Activated CD8-positive, alpha-beta memory T cell treated with anti-CD3 and anti-CD28 coated beads, Interleukin-2, amount 50 U/mL, for 48 hours (primary cell): Measurements from ENCODE around the gene DIPK1C.

ENCODE experiments used
- DNase-seq: peaks from one replicate; pipeline ENCODE4 v3.0.0-alpha.2; 2020

DIPK1C gene

DNA sequence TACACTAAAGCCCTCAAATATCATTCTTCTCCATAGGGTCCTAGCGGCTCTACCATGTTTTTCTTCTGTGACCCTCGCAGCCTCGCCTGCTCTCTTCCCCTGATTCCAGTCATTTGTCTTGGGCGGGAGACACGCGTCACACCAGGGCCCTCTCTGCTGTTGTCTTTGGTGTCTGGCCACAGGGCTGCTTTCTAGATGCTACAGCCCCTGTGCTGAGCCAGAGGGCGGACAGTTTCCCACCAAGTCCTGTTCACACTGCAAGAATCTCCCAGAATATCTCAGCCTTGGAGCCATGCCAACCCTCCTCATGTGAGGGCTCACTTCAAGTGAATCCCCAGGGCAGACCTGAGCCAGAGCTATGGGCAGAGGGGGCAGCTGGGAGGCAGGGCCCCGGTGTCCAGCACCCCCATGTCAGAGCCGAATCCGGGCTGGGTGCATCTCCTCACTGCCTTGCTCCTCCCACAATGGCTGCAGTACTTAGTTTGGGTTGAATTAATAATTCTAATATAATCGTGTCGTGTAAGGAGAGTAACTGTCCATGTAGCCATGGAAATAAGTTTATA lies 42.1 kb downstream of the DIPK1C start:
- no peak for DNase-seq

DNA sequence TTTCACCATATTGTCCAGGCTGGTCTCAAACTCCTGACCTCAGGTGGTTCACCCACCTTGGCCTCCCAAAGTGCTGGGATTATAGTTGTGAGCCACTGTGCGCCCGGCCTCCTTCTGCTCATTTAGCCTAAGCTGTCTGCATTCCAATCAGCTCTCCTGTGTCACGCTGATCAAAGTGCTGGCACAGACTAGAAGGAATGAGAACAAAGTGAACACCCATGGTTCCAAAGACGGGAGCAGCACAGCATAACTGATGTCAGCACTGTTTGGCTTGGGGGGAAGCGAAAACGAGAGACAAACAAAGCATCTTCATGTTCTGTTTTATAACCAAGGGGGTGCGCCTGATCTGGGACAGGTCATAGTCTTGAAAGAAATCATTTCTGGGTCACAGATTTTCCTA lies 43.3 kb downstream of the DIPK1C start:
- DNase-seq = no peak

DNA sequence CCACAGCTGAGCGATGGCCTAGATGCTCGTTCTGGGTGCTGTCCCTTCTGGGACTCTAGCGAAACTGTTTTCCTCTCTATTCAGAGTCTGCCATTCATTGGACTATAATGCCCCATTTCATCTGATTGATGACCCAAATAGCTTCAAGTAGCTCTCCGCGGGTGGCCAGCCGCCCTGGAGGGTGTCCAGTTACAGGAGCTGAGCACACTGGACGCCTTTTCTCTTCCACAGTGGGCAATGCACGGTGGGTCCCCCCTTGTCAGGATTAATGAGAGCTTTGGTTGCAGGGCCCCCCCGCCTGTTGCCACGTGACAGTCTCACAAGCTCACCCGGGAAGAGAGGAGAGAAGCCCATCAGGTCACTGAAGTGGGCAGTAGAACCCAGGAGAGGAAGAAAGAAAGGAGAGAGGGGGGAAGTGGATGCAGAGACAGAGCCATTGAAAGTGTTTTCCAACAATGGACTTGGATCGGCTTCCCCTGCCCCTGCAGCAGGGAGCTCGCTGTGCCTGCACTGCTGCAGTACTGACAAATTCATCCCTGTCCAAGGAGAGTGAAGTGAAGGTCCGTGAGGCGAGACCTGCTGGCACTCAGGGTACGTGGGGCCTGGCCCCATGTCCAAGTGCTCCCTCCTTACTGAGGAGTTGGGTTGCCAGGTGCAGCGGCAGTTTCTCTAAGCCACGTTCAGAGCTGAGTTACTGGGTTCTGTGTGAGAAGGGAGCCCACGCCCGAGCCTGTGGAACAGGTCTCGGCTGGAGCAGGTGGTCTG lies 44.8 kb downstream of the DIPK1C start:
- no peak for DNase-seq

DNA sequence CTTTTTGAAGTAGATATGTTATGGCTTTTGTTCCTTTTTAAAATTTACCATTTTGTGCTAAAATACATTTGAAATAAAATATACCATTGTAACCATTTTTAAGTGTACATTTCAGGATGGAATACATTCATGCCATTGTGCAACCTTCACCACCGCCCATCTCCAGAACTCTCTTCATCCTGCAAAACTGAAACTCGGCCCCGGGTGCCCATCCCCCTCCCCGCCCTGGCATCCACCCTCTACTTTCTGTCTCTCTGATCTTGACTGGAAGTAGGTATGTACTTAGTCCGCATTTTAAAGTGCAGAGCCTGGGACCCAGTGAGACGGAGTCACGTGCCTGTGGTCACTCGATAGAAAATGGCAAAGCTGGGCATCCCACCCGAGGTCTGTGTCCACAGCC lies 45.6 kb downstream of the DIPK1C start:
- no peak for DNase-seq

DNA sequence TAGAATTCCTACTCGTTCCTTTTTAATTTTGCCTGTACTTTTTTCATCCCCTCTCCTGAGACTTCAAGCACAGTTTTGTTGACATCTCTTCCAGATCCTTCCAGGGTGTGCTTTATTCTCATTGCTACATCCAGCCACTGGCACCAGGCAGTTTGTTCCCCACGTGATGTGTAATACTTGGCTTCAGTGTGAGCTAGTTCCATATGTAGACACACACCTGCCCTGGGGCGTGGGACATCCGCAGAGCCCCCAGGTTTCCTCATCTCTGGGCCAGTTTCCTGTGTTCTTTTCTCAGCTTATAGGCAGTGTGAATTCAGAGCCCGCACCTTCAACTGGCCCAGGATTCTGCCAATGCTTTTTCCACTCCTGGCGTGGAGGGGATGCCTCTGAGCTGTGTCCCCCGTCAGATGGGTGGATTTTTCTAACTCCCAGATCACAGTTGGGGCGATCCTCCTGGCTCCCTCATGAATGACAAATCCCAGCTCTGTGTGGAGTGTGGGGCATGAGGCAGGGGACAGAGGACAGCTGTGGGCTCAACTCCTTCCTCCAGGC lies 46.6 kb downstream of the DIPK1C start:
- DNase-seq = no peak

DNA sequence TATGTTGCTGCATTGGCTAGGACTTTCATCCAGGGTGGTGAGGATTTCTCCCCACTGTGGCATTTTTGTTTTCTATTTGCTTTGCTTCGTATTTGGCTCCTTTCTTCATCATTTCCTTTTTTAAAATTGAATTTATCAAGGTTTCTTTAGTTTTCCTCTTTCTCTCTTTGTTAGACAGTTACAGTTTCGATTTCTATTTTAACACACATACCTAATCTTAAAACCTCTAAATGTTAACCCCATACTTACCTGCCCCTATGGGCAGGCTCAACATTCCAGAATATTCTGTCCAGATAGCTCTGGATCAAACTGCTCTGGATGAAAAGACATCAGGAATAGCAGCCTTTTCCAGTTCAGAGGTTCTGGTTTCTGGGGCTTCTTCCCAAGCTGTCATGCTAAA lies 49.2 kb downstream of the DIPK1C start:
- DNase-seq = no peak

DNA sequence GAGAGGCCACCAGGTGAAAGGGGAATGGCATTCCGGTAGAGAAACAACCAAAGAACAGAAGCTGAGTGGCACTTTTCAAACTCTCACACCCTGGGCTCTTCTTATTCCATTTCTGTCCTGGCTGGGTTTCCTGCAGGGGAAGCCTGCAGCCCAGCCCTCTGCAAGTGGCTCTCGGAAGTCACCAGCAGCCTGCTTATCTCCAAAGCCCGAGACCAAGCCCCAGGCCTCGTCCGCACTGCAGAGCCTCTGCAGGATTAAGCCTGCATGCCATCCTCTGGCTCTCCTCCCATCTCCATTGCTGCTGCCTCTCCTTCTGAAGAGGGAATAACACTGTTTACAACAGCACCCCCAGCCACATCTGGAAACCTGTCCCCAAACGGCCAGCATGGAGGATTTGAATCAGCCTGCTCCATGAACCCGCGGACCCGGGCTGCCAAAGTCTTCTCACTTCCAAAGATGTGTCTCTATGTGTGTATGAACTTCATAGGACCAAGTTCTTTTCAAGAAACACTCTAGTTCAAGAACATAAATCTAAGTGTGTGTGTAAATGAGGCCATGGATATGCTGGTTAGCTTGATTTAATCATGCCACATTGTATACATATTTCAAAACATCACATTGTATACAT lies 54.2 kb downstream of the DIPK1C start:
- DNase-seq = no peak

DNA sequence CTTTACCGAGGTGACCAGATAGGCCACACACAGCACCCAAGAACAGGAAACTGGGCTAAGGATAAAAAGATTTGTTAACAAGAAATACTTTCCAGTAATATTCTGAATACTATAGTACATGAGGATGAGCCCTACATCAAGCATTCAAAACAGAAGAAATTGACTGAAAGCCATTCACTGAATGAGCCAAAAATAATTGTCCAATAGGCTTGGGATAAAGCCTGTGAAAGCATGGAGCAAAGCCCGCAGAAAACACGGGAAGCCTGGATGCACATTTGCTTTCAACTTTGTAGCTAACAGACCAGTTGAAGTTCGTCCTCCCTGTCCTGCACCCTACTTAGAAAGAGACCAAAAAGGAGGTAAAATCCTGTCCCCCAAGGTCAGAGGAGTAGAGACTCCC lies 56.3 kb downstream of the DIPK1C start:
- no peak for DNase-seq

DNA sequence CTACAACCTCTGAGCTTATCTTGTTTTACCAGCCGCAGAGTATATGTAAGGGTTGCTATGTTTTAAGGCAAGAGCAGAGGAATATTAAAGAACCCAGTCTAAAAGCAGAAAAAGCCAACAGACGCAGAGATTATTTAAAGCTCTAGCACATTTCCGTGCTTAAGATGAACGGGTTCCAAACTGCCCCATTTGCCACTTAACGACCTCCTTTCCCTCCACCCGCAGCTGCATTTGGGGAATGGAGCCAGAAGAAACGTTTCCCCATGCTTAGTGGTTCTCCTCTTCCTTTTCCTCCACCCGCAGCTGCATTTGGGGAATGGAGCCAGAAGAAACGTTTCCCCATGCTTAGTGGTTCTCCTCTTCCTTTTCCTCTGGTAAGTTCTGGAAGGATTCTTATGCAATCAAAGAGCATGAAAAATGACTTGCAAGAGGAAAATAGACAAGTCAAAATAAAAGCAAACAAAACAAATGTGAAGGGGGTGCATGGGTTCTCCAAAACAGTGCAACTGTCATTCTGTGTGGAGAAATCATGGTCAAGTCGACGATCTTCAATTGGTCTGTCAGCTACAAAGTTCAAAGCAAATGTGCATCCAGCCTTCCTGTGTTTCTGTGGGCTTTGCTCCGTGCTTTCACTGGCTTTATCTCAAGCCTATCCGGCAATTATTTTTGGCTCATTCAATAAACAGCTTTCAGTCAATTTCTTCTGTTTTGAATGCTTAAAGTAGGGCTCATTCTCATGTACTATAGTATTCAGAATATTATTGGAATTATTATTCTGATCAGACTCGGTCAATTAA lies 57.8 kb downstream of the DIPK1C start:
- DNase-seq = no peak

DNA sequence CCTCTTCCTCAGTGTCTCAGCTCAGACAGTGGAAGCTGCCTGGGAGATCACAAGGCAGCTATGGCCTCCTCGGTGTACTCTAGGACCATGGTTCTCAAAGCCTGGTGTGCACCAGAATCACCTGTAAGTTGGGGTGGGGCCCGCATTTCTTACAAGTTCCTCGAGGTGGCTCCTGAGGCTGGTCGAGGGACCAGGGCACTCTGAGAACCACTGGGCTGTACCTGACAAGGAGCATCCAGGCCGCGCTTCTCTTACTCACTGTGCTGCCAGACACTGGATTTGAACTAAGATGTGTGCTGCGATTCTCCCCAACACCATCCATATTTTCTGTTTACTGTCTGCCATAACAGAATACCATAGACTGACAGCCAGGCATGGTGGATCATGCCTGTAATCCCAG lies 59.5 kb downstream of the DIPK1C start:
- DNase-seq = no peak

DNA sequence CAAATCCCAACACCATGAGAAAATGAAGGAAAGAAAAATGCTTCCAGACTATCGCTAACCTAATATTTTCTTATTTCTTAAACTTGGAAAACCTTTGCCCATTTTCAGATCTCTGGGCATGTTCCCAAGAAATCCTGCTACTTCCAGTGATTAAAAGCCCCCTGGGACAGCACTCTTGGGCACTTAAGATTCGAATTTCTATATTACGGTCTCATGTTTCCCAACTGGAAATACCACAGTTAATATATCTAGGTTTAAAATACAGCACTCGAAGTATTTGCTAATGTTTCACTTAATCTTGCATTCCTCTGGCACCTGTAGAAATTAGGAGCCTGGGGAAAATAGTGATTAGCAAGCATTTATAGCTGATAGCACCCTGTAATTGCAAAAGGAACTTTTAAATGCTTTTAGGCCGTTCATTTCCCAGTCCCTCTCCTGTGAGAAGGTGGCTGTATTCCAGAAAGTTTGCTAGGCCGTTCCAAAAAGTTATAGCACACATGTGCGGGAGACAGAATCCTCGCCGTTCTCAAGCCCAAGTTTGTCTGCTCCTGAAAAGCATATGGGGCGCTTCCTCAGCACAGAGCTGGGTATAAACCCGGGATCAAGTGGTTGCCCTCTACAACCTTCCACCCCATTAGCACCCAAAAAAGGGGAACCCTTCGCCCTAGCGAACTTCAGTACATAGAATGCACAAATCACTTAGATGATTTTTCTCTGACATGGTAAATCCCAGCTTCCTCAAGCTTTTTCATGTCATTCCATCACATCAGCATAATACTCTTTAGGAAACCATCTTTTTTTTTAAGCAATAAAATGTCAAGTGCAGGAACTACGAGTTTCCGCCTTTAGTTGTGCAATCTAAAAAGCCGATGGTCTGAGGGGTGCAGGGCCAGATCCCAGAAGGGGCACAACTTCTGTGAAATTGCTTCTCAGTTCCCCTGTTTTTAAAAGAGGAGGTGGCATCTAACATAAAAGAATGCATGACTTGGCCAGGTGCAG lies 60.6 kb downstream of the DIPK1C start:
- DNase-seq = no peak

DNA sequence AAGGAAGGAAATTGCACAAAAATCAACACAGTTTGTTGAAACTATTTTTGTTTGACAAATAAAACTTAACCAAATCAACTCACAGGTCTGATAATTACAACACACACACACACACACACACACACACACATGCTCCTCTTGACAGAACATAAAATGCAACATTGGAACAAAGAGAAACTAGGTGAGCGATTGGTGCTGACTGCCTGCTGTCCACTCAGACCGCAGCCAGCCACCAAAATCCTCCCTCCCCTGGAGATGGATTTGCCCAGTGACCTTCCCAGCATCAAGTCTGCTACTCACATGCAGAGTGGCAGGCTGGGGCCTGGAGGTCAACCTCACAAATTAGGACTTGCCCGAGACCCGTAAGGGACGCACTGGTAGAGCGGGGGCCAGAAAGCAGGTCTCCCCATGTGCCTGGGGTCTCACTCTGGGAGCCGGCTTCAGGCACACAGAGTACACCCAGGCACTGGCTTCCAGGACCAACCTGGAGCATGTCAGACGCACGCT lies 61.4 kb downstream of the DIPK1C start:
- no peak for DNase-seq

DNA sequence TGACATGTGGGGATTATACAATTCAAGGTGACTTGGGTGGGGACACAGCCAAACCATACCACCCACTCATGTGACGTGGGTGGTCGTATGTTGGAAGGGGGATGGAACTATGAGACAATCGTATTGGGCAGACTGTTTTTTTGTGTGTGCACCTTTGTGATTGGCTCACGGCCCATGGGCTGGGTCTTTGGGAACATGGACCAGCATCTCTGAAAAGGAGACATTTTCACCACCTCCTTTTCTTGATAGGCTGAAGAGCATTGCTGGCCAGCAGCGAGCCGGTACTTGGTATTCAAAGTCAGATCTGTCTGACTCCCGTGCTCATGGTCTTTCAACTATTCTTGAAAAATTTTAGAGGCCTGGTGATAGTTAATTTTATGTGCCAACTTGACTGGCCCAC lies 62.1 kb downstream of the DIPK1C start:
- no peak for DNase-seq

DNA sequence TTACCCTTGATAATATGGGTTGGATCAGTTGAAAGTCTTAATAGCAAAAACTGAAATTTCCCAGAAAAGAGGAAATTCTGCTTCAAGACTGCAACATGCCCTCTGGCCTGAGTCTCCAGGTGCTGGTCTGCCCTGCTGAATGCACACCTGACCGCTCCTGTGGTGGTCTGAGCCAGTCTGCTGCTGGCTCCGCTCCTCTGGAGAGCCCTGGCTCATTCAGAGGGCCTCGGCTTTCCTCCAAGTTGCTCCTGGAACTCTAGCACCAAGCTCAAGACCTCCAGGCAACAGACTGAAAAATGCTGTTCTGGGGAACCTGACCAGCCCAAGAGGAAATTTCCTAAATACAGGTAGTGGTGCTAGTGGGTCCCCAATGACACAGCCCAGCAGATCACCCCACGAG lies 64.8 kb downstream of the DIPK1C start:
- no peak for DNase-seq

DNA sequence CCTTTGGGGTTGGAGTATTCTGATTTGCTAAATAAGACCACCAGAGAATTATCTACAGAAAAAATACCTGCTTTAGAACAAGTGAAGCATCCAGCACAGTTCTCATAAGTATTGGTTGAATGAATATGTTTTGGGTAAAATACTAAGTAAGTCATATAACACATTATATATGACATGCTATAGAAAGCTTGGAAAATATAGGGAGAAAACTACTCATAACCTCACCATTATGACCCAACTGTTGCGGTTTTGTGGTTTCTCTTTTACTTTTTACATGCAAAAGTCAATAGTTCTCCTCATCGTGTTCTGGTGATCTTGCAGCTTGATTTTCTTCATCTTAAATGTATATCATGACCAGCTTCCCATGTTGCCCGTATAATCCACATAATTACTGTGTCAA lies 66.2 kb downstream of the DIPK1C start:
- no peak for DNase-seq

DNA sequence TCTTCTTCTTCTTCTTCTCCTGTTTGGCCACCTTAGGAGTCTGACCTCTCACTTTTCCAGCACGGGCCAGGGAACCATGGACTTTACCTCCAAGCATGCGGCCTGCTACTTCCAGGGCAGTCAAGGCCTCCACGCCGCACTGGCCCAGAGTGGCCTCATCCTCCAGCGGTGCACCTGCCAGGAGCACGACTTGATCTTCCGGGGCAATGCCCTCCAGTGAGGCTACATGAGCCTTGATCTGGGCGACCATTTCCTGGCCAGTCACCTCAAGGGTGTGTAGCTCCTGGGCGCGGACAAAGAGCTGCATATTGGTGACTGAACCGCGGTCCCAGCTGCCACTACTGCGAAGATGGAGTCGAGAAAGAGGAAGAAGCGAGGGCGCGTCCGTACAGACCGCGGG lies 67.1 kb downstream of the DIPK1C start:
- DNase-seq = no peak

DNA sequence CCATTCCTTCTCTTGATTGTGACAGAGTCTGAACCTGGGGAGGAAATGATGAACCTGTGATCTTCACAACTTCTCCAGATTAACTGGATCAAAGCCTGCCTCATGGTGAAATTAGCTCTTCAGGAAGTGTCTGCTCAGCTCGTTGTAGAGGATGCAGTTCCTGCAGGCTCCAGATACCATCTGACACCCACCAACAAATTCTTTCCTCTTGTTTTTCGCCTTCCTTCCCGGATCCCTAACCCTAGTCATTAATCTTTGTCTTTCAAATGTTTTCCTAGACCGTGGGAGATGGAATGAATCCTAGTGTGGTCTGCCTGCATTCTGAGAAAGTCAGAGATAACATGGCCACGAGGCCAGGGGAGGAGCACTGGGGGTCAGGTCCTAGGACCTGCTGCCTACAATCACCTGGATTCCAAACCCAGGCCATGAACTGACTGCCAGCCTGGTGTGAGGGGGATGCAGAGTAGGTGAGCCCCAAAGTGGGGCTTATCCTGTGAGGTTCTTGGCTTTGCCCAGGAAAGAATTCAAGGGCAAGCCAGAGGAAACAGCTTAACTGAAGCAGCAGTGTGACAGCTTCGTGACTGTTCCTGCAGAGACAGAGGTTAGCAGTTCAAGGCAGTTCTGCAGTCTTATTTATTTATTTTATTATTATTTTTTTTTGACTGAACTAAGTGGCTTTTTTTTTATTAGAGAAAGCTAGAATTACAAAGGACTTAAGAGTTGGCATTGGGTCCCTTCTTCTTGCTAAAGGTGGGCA lies 67.8 kb downstream of the DIPK1C start:
- no peak for DNase-seq

DNA sequence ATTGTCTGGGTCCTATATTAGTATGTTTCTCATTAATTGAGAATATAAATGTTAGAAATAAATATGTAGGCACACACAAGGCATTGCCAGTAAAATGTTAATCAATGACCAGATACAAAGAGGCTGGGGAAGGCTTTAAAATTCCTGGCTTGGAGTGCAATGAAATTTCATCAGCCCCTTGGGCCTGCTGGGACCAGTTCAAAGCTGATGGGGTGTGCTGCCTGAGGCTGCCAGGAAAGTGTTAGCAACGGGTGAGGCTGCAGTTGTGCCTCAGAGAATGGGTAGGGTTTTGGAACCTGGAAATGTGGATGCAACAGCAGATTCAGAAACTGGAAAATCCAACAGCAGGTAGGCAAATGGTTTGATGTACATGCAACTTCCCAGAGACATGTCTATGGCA lies 68.9 kb downstream of the DIPK1C start:
- no peak for DNase-seq

DNA sequence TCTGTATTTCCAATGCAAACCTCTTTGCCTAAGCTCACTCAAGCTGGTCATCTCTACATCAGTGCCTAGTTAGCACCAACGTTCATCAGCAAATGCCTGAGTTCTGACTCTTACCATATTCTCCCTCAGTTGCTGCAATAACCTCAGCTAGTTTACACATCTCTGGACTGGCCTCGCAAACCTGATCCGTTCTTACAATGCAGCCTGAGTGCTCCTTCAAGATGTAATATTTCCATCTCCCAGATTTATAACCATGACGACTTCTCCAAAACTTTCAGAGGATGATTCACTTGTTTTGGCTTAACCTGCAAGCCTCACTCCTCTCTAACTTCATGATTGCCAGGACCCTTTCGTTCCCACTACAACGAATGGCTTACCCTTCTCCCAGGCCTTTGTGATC lies 69.7 kb downstream of the DIPK1C start:
- no peak for DNase-seq
